ENCODE measurements around the gene ADGRG6.

ADGRG6 gene

DNA sequence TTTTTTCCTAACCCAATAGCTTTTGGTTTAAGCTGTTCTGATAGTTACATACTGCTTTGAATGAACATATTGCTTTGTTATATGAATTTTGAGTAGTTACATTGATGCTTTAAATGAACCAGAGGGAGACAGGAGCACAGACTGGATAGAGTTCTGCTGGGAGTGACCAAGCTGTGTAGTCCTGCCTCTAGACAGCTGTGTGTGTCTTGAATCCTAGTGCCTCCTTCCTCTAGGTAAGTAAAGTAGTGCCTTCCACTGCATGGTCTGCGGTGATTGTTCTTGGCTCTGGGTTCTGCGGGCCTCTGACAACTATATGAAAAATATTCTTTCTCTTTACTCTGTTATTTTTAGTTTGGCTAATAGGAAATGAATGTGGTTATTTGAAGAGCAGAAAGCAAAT lies 46.0 kb upstream of the ADGRG6 start:
- ChIA-PET POLR2A (no interaction called here), CTCF (no interaction called here)
- no peaks in the 10 kb centered on the region for H3K9me3 ChIP-seq (ENCODE audit: control insufficient read depth, insufficient read depth, low read depth, low read length)
- H3K4me1 ChIP-seq (ENCODE audit: control insufficient read depth, insufficient read depth, low read length), result no peaks in the 10 kb centered on the region
- no peak for TF ChIP-seq ZNF549 (tag by site-specific recombination; IDR thresholded peaks at IDR 0.05)
- TF ChIP-seq ZSCAN16 (tag by site-specific recombination; IDR thresholded peaks at IDR 0.05), result no peak
- TF ChIP-seq ZNF174 (tag by site-specific recombination; IDR thresholded peaks at IDR 0.05), result no peak
- no peak for TF ChIP-seq ZNF571 (tag by site-specific recombination; IDR thresholded peaks at IDR 0.05)
- TF ChIP-seq INSM2 (tag by site-specific recombination; IDR thresholded peaks at IDR 0.05), result no peak
- TF ChIP-seq ZBTB48 (tag by site-specific recombination; IDR thresholded peaks at IDR 0.05), result no peak
- no peak for TF ChIP-seq ZFP37 (tag by site-specific recombination; IDR thresholded peaks at IDR 0.05)
- no peak for TF ChIP-seq GFI1B (tag by site-specific recombination; IDR thresholded peaks at IDR 0.05)
- TF ChIP-seq IKZF3 (tag by site-specific recombination; IDR thresholded peaks at IDR 0.05), result no peak
- TF ChIP-seq ZFP69B (tag by site-specific recombination; IDR thresholded peaks at IDR 0.05), result no peak
- no peak for TF ChIP-seq KLF8 (tag by site-specific recombination; IDR thresholded peaks at IDR 0.05)
- no peak for TF ChIP-seq ZNF623 (tag by site-specific recombination; IDR thresholded peaks at IDR 0.05)
- TF ChIP-seq REPIN1 (tag by site-specific recombination; IDR thresholded peaks at IDR 0.05; ENCODE audit: low read depth), result no peak
- TF ChIP-seq MYNN (tag by site-specific recombination; IDR thresholded peaks at IDR 0.05; ENCODE audit: borderline replicate concordance), result no peak
- no peak for TF ChIP-seq PATZ1 (tag by site-specific recombination; IDR thresholded peaks at IDR 0.05)
- no peak for TF ChIP-seq ZNF266 (tag by site-specific recombination; IDR thresholded peaks at IDR 0.05; ENCODE audit: low read depth)
- no peak for TF ChIP-seq ZNF223 (tag by site-specific recombination; IDR thresholded peaks at IDR 0.05)
- TF ChIP-seq BCL6B (tag by site-specific recombination; IDR thresholded peaks at IDR 0.05), result no peak
- TF ChIP-seq ZNF544 (tag by site-specific recombination; IDR thresholded peaks at IDR 0.05), result no peak
- no peak overlapping the region for H3K27ac ChIP-seq (ENCODE audit: extremely low read depth, low read depth, low read length)
- H3K36me3 ChIP-seq (ENCODE audit: control insufficient read depth in 2 of 2, insufficient read depth in 1 of 2, low read length in 2 of 2), result no peaks in the 10 kb centered on the region
- H3K4me3 ChIP-seq (ENCODE audit: low read depth, low read length), result no peak overlapping the region

GRCh38 chr6:142258305-142258704 lies 43.5 kb upstream of the ADGRG6 start:
- POLR2A ChIA-PET, result no interaction called here
- no peak overlapping the region for H3K4me3 ChIP-seq (ENCODE audit: low read depth, low read length)
- no peaks in the 10 kb centered on the region for H3K36me3 ChIP-seq (ENCODE audit: control insufficient read depth in 2 of 2, insufficient read depth in 1 of 2, low read length in 2 of 2)
- H3K9me3 ChIP-seq (ENCODE audit: control insufficient read depth, insufficient read depth, low read depth, low read length), result no peaks in the 10 kb centered on the region
- CTCF ChIA-PET, result no interaction called here
- H3K27ac ChIP-seq (ENCODE audit: extremely low read depth, low read depth, low read length), result no peak overlapping the region
- no peaks in the 10 kb centered on the region for H3K4me1 ChIP-seq (ENCODE audit: control insufficient read depth, insufficient read depth, low read length)
- TF ChIP-seq ZNF501 (tag by site-specific recombination; IDR thresholded peaks at IDR 0.05) (no peak), ZNF692 (tag by site-specific recombination; IDR thresholded peaks at IDR 0.05) (no peak), INSM2 (tag by site-specific recombination; IDR thresholded peaks at IDR 0.05) (no peak), BCL11B (tag by site-specific recombination; IDR thresholded peaks at IDR 0.05; ENCODE audit: low read depth) (no peak), YY2 (tag by site-specific recombination; IDR thresholded peaks at IDR 0.05) (no peak), GLIS1 (tag by site-specific recombination; IDR thresholded peaks at IDR 0.05) (no peak), ZNF571 (tag by site-specific recombination; IDR thresholded peaks at IDR 0.05) (no peak)
- TF ChIP-seq, protein P1, sequence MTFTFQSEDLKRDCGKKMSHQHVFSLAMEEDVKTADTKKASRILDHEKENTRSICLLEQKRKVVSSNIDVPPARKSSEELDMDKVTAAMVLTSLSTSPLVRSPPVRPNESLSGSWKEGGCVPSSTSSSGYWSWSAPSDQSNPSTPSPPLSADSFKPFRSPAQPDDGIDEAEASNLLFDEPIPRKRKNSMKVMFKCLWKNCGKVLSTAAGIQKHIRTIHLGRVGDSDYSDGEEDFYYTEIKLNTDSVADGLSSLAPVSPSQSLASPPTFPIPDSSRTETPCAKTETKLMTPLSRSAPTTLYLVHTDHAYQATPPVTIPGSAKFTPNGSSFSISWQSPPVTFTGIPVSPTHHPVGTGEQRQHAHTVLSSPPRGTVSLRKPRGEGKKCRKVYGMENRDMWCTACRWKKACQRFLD (tag by site-specific recombination; IDR thresholded peaks at IDR 0.05), result no peak
- TF ChIP-seq, protein P2, sequence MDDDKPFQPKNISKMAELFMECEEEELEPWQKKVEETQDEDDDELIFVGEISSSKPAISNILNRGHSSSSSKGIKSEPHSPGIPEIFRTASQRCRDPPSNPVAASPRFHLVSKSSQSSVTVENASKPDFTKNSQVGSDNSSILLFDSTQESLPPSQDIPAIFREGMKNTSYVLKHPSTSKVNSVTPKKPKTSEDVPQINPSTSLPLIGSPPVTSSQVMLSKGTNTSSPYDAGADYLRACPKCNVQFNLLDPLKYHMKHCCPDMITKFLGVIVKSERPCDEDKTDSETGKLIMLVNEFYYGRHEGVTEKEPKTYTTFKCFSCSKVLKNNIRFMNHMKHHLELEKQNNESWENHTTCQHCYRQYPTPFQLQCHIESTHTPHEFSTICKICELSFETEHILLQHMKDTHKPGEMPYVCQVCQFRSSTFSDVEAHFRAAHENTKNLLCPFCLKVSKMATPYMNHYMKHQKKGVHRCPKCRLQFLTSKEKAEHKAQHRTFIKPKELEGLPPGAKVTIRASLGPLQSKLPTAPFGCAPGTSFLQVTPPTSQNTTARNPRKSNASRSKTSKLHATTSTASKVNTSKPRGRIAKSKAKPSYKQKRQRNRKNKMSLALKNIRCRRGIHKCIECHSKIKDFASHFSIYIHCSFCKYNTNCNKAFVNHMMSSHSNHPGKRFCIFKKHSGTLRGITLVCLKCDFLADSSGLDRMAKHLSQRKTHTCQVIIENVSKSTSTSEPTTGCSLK (tag by site-specific recombination; IDR thresholded peaks at IDR 0.05), result no peak
